GM23338 (cell line): ENCODE data around the gene AQP7. TPM values are rescaled to one million over a fixed set of nuclear protein-coding genes. Genes with fewer than 3 reads are reported as not detected.

ENCODE experiments used
- ATAC-seq: fragments of 200-7000 bp; cut with Tn5 transposase; 3 replicates; pipeline ENCODE4 v1.9.1; 2020
- DNase-seq: peaks from one replicate; pipeline ENCODE4 v3.0.0-alpha.2; 2015; ENCODE audit warnings: low spot score
- H2AFZ ChIP-seq: fragments of 200-600 bp; sonication (generic); 2 replicates; pipeline ENCODE4 v1.8.0; 2016; ENCODE audit warnings: antibody characterized with exemption, mild to moderate bottlenecking, moderate library complexity
- H3F3A ChIP-seq: fragments of 200-600 bp; sonication (generic); replicated peaks from 2 replicates; pipeline ENCODE4 v1.8.0; 2017; ENCODE audit warnings: antibody characterized with exemption, mixed run types, low read depth
- H3K27ac ChIP-seq: fragments of 200-600 bp; sonication (generic); 2 replicates; pipeline ENCODE4 v1.6.1; 2016; ENCODE audit warnings: low read depth
- H3K27me3 ChIP-seq: fragments of 200-600 bp; sonication (generic); 2 replicates; pipeline ENCODE4 v1.8.0; 2016; ENCODE audit warnings: mild to moderate bottlenecking, mixed run types, moderate library complexity; ENCODE audit not compliant: insufficient read depth
- H3K36me3 ChIP-seq: fragments of 200-600 bp; sonication (generic); 2 replicates; pipeline ENCODE4 v1.8.0; 2016; ENCODE audit warnings: mild to moderate bottlenecking; ENCODE audit not compliant: insufficient read depth
- H3K4me1 ChIP-seq: fragments of 200-600 bp; sonication (generic); 2 replicates; pipeline ENCODE4 v1.8.0; 2016; ENCODE audit warnings: mild to moderate bottlenecking, moderate library complexity; ENCODE audit not compliant: insufficient read depth
- H3K4me2 ChIP-seq: fragments of 200-600 bp; sonication (generic); 2 replicates; pipeline ENCODE4 v1.7.1; 2017; ENCODE audit warnings: mixed run types
- H3K4me3 ChIP-seq: fragments of 200-600 bp; sonication (generic); 2 replicates; pipeline ENCODE4 v1.6.1; 2016; ENCODE audit warnings: mixed run types
- H3K79me2 ChIP-seq: fragments of 200-600 bp; sonication (generic); replicated peaks from 2 replicates; pipeline ENCODE4 v1.8.0; 2017; ENCODE audit warnings: mild to moderate bottlenecking; ENCODE audit not compliant: insufficient read depth
- H3K9me2 ChIP-seq: fragments of 200-600 bp; sonication (generic); 2 replicates; pipeline ENCODE4 v1.8.0; 2017; ENCODE audit not compliant: insufficient read depth
- H4K20me1 ChIP-seq: fragments of 200-600 bp; sonication (generic); replicated peaks from 2 replicates; pipeline ENCODE4 v1.8.0; 2017; ENCODE audit warnings: mild to moderate bottlenecking; ENCODE audit not compliant: insufficient read depth
- H3K27ac Mint-ChIP-seq: 2 replicates; pipeline ENCODE4 v1.8.0; 2020; ENCODE audit warnings: inconsistent platforms, mild to moderate bottlenecking, moderate library complexity, mixed read lengths
- H3K27me3 Mint-ChIP-seq: 3 replicates; pipeline ENCODE4 v1.8.0; 2022; ENCODE audit warnings: low read depth, mild to moderate bottlenecking, moderate library complexity, mixed read lengths, inconsistent platforms; ENCODE audit not compliant: insufficient read depth, poor library complexity
- H3K36me3 Mint-ChIP-seq: 3 replicates; pipeline ENCODE4 v1.8.0; 2021; ENCODE audit warnings: low read depth, mild to moderate bottlenecking, inconsistent platforms, moderate library complexity, mixed read lengths
- H3K4me1 Mint-ChIP-seq: 3 replicates; pipeline ENCODE4 v1.8.0; 2020; ENCODE audit warnings: mild to moderate bottlenecking, inconsistent platforms, mixed read lengths
- H3K4me3 Mint-ChIP-seq: 3 replicates; pipeline ENCODE4 v1.8.0; 2021; ENCODE audit warnings: moderate library complexity, mild to moderate bottlenecking, inconsistent platforms, mixed read lengths
- H3K9me3 Mint-ChIP-seq: 3 replicates; pipeline ENCODE4 v1.8.0; 2020; ENCODE audit warnings: moderate library complexity, mild to moderate bottlenecking, inconsistent platforms, mixed read lengths
- CREB1 ChIP-seq: fragments of 250-450 bp; sonication (Bioruptor Pico); IDR thresholded peaks from 2 replicates; pipeline ENCODE4 v1.5.0; 2020; ENCODE audit warnings: low read depth, mild to moderate bottlenecking, moderate library complexity
- CTCF ChIP-seq, 2 experiments: fragments of 200-600 bp in 1 of 2; sonication (generic) in 1 of 2; conservative IDR thresholded peaks; 2 replicates each; pipeline versions ENCODE4 v1.5.1 to v1.6.1; 2016 to 2017; ENCODE audit warnings: antibody characterized with exemption in 2 of 2, low read depth in 2 of 2, mild to moderate bottlenecking in 2 of 2, moderate library complexity in 1 of 2
- EZH2 ChIP-seq: fragments of 200-600 bp; sonication (generic); IDR thresholded peaks from one replicate; pipeline ENCODE4 v1.8.0; 2017; ENCODE audit warnings: antibody characterized with exemption, mild to moderate bottlenecking, low read depth; ENCODE audit not compliant: unreplicated experiment
- EZH2phosphoT487 ChIP-seq: fragments of 200-600 bp; sonication (generic); IDR thresholded peaks from one replicate; pipeline ENCODE4 v1.8.1; 2018; ENCODE audit warnings: antibody characterized with exemption; ENCODE audit not compliant: unreplicated experiment
- JUNB ChIP-seq: IDR thresholded peaks from one replicate; pipeline ENCODE4 v1.6.1; 2016; ENCODE audit warnings: antibody characterized with exemption; ENCODE audit not compliant: unreplicated experiment
- NANOG ChIP-seq: IDR thresholded peaks from 2 replicates; pipeline ENCODE4 v1.6.1; 2016; ENCODE audit warnings: antibody characterized with exemption, borderline replicate concordance
- POLR2AphosphoS5 ChIP-seq: IDR thresholded peaks from 2 replicates; pipeline ENCODE4 v1.6.1; 2016; ENCODE audit warnings: antibody characterized with exemption, low read depth
- STAT1 ChIP-seq: IDR thresholded peaks from one replicate; pipeline ENCODE4 v1.6.1; 2016; ENCODE audit warnings: antibody characterized with exemption; ENCODE audit not compliant: unreplicated experiment
- ZNF114 ChIP-seq: fragments of 250-450 bp; sonication (Bioruptor Pico); IDR thresholded peaks from 2 replicates; pipeline ENCODE4 v1.5.0; 2020; ENCODE audit warnings: mild to moderate bottlenecking, moderate library complexity
- ZNF331 ChIP-seq: fragments of 250-450 bp; sonication (Bioruptor Pico); IDR thresholded peaks from 2 replicates; pipeline ENCODE4 v1.5.0; 2020; ENCODE audit warnings: low read depth, mild to moderate bottlenecking, moderate library complexity
- polyA plus RNA-seq: library from polyadenylated mRNA; unstranded; fragments of >200 nt; fragmentation: Nextera tagmentation; extraction: Ambion mirVana; gene quantifications from 2 replicates; pipeline ENCODE4 v1.2.1, GENCODE V29; 2016
- total RNA-seq: library from RNA; depleted of rRNA; stranded (reverse); fragments of >200 nt; shearing (Covaris generic); gene quantifications from 2 replicates; pipeline ENCODE4 v1.2.3, GENCODE V29; 2014
- TF ChIP-seq, protein P1 (sequence below): IDR thresholded peaks from one replicate; pipeline ENCODE4 v1.6.1; 2018; ENCODE audit warnings: antibody characterized with exemption; ENCODE audit not compliant: unreplicated experiment
- TF ChIP-seq, protein P2 (sequence below): fragments of 250-450 bp; sonication (Bioruptor Pico); IDR thresholded peaks from 2 replicates; pipeline ENCODE4 v1.5.0; 2020; ENCODE audit warnings: mild to moderate bottlenecking, moderate library complexity
- TF ChIP-seq, protein P3 (sequence below): IDR thresholded peaks from 2 replicates; pipeline ENCODE4 v1.6.1; 2016; ENCODE audit warnings: antibody characterized with exemption

The AQP7 gene
- total and polyA plus RNA-seq, 2 experiments from 2014 or later: not detected

- Histone ChIP-seq H3K27ac (no peak overlapping the region), H3K27me3 (no peaks in the 10 kb centered on the region), H3K9me2 (no peaks in the 10 kb centered on the region), H3K4me3 (no peak overlapping the region), H3K4me1 (peaks cover 3% of the 10 kb centered on the region; the same call in 1 of the 2 replicates), H2AFZ (no peak overlapping the region), H3F3A (no peaks in the 10 kb centered on the region), H4K20me1 (no peaks in the 10 kb centered on the region), H3K36me3 (no peaks in the 10 kb centered on the region; the same call in 1 of the 2 replicates), H3K79me2 (no peaks in the 10 kb centered on the region), H3K4me2 (no peak overlapping the region)
- H3K27me3 Mint-ChIP-seq: peaks cover 14% of the 10 kb centered on the region
- no peaks in the 10 kb centered on the region for H3K36me3 Mint-ChIP-seq
- no peaks in the 10 kb centered on the region for H3K9me3 Mint-ChIP-seq
- H3K4me3 Mint-ChIP-seq: no peak overlapping the region
- no peak overlapping the region for H3K27ac Mint-ChIP-seq
- TF ChIP-seq, protein P1, sequence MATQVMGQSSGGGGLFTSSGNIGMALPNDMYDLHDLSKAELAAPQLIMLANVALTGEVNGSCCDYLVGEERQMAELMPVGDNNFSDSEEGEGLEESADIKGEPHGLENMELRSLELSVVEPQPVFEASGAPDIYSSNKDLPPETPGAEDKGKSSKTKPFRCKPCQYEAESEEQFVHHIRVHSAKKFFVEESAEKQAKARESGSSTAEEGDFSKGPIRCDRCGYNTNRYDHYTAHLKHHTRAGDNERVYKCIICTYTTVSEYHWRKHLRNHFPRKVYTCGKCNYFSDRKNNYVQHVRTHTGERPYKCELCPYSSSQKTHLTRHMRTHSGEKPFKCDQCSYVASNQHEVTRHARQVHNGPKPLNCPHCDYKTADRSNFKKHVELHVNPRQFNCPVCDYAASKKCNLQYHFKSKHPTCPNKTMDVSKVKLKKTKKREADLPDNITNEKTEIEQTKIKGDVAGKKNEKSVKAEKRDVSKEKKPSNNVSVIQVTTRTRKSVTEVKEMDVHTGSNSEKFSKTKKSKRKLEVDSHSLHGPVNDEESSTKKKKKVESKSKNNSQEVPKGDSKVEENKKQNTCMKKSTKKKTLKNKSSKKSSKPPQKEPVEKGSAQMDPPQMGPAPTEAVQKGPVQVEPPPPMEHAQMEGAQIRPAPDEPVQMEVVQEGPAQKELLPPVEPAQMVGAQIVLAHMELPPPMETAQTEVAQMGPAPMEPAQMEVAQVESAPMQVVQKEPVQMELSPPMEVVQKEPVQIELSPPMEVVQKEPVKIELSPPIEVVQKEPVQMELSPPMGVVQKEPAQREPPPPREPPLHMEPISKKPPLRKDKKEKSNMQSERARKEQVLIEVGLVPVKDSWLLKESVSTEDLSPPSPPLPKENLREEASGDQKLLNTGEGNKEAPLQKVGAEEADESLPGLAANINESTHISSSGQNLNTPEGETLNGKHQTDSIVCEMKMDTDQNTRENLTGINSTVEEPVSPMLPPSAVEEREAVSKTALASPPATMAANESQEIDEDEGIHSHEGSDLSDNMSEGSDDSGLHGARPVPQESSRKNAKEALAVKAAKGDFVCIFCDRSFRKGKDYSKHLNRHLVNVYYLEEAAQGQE: no peak
- TF ChIP-seq, protein P2, sequence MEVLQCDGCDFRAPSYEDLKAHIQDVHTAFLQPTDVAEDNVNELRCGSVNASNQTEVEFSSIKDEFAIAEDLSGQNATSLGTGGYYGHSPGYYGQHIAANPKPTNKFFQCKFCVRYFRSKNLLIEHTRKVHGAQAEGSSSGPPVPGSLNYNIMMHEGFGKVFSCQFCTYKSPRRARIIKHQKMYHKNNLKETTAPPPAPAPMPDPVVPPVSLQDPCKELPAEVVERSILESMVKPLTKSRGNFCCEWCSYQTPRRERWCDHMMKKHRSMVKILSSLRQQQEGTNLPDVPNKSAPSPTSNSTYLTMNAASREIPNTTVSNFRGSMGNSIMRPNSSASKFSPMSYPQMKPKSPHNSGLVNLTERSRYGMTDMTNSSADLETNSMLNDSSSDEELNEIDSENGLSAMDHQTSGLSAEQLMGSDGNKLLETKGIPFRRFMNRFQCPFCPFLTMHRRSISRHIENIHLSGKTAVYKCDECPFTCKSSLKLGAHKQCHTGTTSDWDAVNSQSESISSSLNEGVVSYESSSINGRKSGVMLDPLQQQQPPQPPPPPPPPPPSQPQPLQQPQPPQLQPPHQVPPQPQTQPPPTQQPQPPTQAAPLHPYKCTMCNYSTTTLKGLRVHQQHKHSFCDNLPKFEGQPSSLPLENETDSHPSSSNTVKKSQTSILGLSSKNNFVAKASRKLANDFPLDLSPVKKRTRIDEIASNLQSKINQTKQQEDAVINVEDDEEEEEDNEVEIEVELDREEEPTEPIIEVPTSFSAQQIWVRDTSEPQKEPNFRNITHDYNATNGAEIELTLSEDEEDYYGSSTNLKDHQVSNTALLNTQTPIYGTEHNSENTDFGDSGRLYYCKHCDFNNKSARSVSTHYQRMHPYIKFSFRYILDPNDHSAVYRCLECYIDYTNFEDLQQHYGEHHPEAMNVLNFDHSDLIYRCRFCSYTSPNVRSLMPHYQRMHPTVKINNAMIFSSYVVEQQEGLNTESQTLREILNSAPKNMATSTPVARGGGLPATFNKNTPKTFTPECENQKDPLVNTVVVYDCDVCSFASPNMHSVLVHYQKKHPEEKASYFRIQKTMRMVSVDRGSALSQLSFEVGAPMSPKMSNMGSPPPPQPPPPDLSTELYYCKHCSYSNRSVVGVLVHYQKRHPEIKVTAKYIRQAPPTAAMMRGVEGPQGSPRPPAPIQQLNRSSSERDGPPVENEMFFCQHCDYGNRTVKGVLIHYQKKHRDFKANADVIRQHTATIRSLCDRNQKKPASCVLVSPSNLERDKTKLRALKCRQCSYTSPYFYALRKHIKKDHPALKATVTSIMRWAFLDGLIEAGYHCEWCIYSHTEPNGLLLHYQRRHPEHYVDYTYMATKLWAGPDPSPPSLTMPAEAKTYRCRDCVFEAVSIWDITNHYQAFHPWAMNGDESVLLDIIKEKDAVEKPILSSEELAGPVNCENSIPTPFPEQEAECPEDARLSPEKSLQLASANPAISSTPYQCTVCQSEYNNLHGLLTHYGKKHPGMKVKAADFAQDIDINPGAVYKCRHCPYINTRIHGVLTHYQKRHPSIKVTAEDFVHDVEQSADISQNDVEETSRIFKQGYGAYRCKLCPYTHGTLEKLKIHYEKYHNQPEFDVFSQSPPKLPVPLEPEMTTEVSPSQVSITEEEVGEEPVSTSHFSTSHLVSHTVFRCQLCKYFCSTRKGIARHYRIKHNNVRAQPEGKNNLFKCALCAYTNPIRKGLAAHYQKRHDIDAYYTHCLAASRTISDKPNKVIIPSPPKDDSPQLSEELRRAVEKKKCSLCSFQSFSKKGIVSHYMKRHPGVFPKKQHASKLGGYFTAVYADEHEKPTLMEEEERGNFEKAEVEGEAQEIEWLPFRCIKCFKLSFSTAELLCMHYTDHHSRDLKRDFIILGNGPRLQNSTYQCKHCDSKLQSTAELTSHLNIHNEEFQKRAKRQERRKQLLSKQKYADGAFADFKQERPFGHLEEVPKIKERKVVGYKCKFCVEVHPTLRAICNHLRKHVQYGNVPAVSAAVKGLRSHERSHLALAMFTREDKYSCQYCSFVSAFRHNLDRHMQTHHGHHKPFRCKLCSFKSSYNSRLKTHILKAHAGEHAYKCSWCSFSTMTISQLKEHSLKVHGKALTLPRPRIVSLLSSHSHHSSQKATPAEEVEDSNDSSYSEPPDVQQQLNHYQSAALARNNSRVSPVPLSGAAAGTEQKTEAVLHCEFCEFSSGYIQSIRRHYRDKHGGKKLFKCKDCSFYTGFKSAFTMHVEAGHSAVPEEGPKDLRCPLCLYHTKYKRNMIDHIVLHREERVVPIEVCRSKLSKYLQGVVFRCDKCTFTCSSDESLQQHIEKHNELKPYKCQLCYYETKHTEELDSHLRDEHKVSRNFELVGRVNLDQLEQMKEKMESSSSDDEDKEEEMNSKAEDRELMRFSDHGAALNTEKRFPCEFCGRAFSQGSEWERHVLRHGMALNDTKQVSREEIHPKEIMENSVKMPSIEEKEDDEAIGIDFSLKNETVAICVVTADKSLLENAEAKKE: no peak
- TF ChIP-seq EZH2phosphoT487 (no peak), CREB1 (CRISPR knock-in tag) (no peak), ZNF114 (CRISPR knock-in tag) (no peak), STAT1 (no peak), JUNB (no peak), NANOG (no peak), EZH2 (no peak), ZNF331 (CRISPR knock-in tag) (no peak), CTCF (conservative IDR thresholded peaks at IDR 0.05; ENCODE audit: low read depth in 2 of 2) (no peak), POLR2AphosphoS5 (no peak)
- TF ChIP-seq, protein P3, sequence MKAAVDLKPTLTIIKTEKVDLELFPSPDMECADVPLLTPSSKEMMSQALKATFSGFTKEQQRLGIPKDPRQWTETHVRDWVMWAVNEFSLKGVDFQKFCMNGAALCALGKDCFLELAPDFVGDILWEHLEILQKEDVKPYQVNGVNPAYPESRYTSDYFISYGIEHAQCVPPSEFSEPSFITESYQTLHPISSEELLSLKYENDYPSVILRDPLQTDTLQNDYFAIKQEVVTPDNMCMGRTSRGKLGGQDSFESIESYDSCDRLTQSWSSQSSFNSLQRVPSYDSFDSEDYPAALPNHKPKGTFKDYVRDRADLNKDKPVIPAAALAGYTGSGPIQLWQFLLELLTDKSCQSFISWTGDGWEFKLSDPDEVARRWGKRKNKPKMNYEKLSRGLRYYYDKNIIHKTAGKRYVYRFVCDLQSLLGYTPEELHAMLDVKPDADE: no peak
- ATAC-seq: no peak
- peaks cover 6% of the 10 kb centered on the region; the same call in 2 of the 3 replicates for H3K4me1 Mint-ChIP-seq
- no peak for DNase-seq
These were observed 32.1 kb upstream of the AQP7 start for GRCh38 chr9:33434317-33435105.
